ENCODE data around the gene MYRF. TPM values are rescaled to one million over a fixed set of nuclear protein-coding genes. Genes with fewer than 3 reads are reported as not detected.

Gene MYRF
- total and polyA plus RNA-seq, 9 of the 15 experiments (the other 6 are each of a cell fraction or from before 2014, with no cell fraction given), result 2.3 to 25.8 (median 7.1) TPM

- TF ChIP-seq ZBTB43 (CRISPR knock-in tag; IDR thresholded peaks at IDR 0.05), result no peak
- no peak for TF ChIP-seq ZSCAN32 (CRISPR knock-in tag; IDR thresholded peaks at IDR 0.05)
- TF ChIP-seq PURB (CRISPR knock-in tag; IDR thresholded peaks at IDR 0.05; ENCODE audit: low read depth), result no peak
- TF ChIP-seq CREB3L1 (IDR thresholded peaks at IDR 0.05; ENCODE audit: borderline replicate concordance, low read depth), result peak; percentile 68
- no peak for TF ChIP-seq ZC3H4 (CRISPR knock-in tag; IDR thresholded peaks at IDR 0.05; ENCODE audit: borderline replicate concordance)
- TF ChIP-seq GTF2E2 (tag; IDR thresholded peaks at IDR 0.05), result peak; percentile 63; the same call in 1 of the 2 replicates
- no peak for TF ChIP-seq ZNF639 (CRISPR knock-in tag; conservative IDR thresholded peaks at IDR 0.05 in 1 of 2, IDR thresholded peaks at IDR 0.05 in 1 of 2)
- peak; percentile 82 for TF ChIP-seq LCOR (CRISPR knock-in tag; IDR thresholded peaks at IDR 0.05)
- TF ChIP-seq CREB5 (CRISPR knock-in tag; IDR thresholded peaks at IDR 0.05), result no peak
- peak; percentile 74 for TF ChIP-seq TFAP4 (CRISPR knock-in tag; IDR thresholded peaks at IDR 0.05; ENCODE audit: borderline replicate concordance)
- TF ChIP-seq HDGF (IDR thresholded peaks at IDR 0.05), result no peak
- peak; percentile 32; the same call in 1 of the 2 replicates for TF ChIP-seq FOXO4 (CRISPR knock-in tag; IDR thresholded peaks at IDR 0.05)
- TF ChIP-seq MTA1 (IDR thresholded peaks at IDR 0.05; ENCODE audit: borderline replicate concordance), result no peak; the same call in 1 of the 2 replicates
- peak; percentile 100 for TF ChIP-seq NRF1 (conservative IDR thresholded peaks at IDR 0.05 in 1 of 2, IDR thresholded peaks at IDR 0.05 in 1 of 2)
- TF ChIP-seq DPF2 (IDR thresholded peaks at IDR 0.05), result peak; percentile 80
Measured at GRCh38 chr11:61814958-61815789, 62.7 kb downstream of the MYRF start (continued).

All from K562 (cell line).